ENCODE results near the gene TRIM17.

DNA sequence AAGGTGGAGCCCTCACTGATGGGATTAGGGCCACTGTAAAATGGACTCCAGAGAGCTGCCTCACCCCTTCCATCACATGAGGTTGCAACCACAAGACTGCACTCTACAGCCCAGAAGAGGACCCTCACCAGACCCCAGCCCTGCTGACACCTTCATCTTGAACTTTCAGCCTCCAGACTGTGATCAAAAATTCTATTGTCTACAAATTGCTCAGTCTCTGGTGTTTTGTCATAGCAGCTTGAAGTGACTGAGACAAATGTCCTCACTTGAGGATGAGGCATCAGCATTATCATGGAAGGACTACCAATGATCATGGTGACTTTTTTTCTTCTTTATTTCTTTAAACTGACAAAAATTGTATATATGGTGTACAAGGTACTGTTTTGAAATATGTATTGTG is 26.7 kb upstream of the TRIM17 start:
- TF ChIP-seq GLIS2 (tag by site-specific recombination; IDR thresholded peaks at IDR 0.05), result no peak
- no peak for TF ChIP-seq KLF8 (tag by site-specific recombination; IDR thresholded peaks at IDR 0.05)

All from HEK293 (cell line).